HepG2 (cell line): Measurements from ENCODE around the gene CCDC9B.

Experiments used
- BCLAF1 ChIP-seq: fragments of 450-650 bp; IDR thresholded peaks from 2 replicates; pipeline ENCODE4 v1.6.1; 2017; ENCODE audit warnings: mild to moderate bottlenecking
- FOXO1 ChIP-seq: sonication (generic); formaldehyde crosslinking; IDR thresholded peaks from 2 replicates; pipeline ENCODE4 v1.4.0; 2020; ENCODE audit warnings: missing genetic modification reagents
- PHF5A ChIP-seq: IDR thresholded peaks from one replicate; pipeline ENCODE4 v1.6.1; 2018; ENCODE audit warnings: low read depth, missing genetic modification reagents; ENCODE audit not compliant: unreplicated experiment
- POLR2AphosphoS5 ChIP-seq: IDR thresholded peaks from 2 replicates; pipeline ENCODE4 v1.6.1; 2012; ENCODE audit warnings: low read depth, low read length
- PPARG ChIP-seq: conservative IDR thresholded peaks from 2 replicates; pipeline ENCODE4 v1.6.1; 2016; ENCODE audit warnings: missing biosample characterization, missing genetic modification reagents
- REPIN1 ChIP-seq: sonication (generic); formaldehyde crosslinking; IDR thresholded peaks from 2 replicates; pipeline ENCODE4 v1.8.0; 2022; ENCODE audit warnings: missing genetic modification reagents, low read depth, mild to moderate bottlenecking, borderline replicate concordance
- TF ChIP-seq, protein P1 (sequence below): IDR thresholded peaks from 2 replicates; pipeline ENCODE4 v1.6.1; 2016; ENCODE audit warnings: missing biosample characterization, missing genetic modification reagents, low read depth
- TF ChIP-seq, protein P2 (sequence below): sonication (generic); formaldehyde crosslinking; IDR thresholded peaks from 2 replicates; pipeline ENCODE4 v1.5.0; 2020; ENCODE audit warnings: mild to moderate bottlenecking, missing genetic modification reagents, moderate library complexity

DNA sequence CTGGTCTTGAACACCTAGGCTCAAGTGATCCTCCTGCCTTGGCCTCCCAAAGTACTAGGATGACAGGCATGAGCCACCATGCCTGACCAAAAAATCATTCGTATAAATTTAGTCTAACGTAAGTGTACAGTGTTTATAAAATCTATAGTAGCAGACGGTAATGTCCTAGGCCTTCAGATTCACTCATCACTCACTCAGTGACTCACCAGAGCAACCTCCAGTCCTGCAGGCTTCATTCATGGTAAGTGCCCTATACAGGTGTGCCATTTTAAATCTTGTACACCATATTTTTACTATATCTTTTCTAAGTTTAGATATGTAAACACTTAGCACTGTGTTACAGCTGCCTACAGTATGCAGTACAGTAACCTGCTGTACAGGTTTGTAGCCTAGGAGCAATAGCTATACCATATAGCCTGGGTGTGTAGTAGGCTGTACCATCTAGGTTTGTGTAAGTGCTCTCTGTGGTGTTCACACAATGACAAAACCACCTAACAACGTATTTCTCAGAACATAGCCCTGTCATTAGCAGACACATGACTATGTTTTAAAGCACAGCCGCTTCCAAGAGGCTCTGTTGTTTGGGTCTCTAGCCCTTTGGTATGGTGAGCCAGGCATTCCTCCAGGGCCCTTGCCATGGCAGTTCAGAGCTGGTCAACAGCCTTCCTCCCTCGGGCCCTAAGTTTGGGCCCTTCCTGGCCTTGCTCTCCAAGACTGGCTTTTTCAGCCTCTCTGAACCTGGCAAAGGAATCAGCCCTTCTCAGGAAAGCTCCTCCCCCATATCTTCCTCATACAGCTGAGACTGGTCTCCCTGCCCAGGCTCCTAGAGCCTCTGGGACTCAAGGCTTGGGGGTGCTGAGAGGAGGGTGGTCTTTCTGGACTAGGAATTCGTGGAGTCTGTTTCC, 1.9 kb upstream of the CCDC9B start:
- TF ChIP-seq BCLAF1 (no peak), PHF5A (CRISPR knock-in tag) (no peak), FOXO1 (no peak), PPARG (no peak), REPIN1 (CRISPR knock-in tag) (no peak), POLR2AphosphoS5 (no peak)
- TF ChIP-seq, protein P1, sequence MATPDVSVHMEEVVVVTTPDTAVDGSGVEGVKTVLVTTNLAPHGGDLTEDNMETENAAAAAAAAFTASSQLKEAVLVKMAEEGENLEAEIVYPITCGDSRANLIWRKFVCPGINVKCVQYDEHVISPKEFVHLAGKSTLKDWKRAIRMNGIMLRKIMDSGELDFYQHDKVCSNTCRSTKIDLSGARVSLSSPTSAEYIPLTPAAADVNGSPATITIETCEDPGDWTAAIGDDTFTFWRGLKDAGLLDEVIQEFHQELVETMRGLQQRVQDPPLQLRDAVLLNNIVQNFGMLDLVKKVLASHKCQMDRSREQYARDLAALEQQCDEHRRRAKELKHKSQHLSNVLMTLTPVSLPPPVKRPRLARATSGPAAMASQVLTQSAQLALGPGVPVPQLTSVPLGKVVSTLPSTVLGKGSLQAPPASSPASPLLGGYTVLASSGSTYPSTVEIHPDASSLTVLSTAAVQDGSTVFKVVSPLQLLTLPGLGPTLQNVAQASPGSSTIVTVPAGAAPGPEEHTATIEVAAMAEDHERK (CRISPR knock-in tag): no peak
- TF ChIP-seq, protein P2, sequence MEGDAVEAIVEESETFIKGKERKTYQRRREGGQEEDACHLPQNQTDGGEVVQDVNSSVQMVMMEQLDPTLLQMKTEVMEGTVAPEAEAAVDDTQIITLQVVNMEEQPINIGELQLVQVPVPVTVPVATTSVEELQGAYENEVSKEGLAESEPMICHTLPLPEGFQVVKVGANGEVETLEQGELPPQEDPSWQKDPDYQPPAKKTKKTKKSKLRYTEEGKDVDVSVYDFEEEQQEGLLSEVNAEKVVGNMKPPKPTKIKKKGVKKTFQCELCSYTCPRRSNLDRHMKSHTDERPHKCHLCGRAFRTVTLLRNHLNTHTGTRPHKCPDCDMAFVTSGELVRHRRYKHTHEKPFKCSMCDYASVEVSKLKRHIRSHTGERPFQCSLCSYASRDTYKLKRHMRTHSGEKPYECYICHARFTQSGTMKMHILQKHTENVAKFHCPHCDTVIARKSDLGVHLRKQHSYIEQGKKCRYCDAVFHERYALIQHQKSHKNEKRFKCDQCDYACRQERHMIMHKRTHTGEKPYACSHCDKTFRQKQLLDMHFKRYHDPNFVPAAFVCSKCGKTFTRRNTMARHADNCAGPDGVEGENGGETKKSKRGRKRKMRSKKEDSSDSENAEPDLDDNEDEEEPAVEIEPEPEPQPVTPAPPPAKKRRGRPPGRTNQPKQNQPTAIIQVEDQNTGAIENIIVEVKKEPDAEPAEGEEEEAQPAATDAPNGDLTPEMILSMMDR (CRISPR knock-in tag): no peak
